HG02798 (cell line): ENCODE data around the gene MET.
"Not testable (repeated sequence)": the region's sequence is repeated elsewhere in the genome, so short reads cannot be mapped to it uniquely, and the experiment has no call there.

Source experiments
- ATAC-seq: cut with Tn5 transposase; IDR thresholded peaks from one replicate; pipeline ENCODE4 v1.9.1; 2021; ENCODE audit warnings: mild to moderate bottlenecking; ENCODE audit not compliant: unreplicated experiment, poor library complexity

The MET gene

DNA sequence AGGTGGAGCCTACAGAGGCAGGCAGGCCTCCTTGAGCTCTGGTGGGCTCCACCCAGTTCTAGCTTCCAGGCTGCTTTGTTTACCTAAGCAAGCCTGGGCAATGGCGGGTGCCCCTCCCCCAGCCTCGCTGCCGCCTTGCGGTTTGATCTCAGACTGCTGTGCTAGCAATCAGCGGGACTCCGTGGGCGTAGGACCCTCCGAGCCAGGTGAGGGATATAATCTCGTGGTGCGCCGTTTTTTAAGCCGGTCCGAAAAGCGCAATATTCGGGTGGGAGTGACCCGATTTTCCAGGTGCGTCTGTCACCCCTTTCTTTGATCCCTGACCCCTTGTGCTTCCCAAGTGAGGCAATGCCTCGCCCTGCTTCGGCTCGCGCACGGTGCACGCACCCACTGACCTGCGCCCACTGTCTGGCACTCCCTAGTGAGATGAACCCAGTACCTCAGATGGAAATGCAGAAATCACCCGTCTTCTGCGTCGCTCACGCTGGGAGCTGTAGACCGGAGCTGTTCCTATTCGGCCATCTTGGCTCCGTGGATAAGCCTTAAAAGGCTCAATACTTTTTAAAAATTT is 52.0 kb downstream of the MET start:
- ATAC-seq = not testable (repeated sequence)

DNA sequence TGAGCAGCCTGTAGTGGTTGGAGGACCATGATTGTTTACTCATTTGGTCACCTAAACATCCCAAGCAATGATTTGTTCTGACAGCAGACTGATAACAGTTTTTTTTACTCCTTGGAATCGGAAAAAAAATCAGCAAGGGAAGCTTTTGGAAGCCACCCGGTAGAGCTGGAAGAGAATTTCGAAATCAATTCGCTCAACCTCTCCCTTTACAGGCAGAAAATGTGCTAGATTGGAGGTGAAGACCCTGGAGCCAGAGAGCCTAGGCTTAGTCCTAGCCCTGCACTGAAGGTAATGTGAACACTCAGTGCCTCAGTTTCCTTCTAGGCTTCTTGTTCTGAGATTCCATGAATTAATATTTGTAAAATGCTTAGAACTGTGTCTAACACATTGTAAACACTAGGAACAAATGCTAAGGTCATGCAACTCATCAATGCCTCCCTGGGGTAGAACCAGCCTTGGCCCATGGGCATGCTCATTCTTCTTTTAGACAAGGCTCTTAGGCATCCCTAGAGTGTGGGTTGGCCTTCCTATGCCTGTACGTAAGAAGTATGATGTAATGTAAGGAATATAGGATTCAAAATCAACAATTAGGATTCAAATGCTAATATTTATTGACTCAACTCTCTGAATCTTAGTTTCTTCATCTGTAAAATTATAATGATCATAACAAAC is 52.7 kb downstream of the MET start:
- ATAC-seq = no peak

- ATAC-seq = no peak
Measured at GRCh38 chr7:116726149-116726548, 54.2 kb downstream of the MET start.

DNA sequence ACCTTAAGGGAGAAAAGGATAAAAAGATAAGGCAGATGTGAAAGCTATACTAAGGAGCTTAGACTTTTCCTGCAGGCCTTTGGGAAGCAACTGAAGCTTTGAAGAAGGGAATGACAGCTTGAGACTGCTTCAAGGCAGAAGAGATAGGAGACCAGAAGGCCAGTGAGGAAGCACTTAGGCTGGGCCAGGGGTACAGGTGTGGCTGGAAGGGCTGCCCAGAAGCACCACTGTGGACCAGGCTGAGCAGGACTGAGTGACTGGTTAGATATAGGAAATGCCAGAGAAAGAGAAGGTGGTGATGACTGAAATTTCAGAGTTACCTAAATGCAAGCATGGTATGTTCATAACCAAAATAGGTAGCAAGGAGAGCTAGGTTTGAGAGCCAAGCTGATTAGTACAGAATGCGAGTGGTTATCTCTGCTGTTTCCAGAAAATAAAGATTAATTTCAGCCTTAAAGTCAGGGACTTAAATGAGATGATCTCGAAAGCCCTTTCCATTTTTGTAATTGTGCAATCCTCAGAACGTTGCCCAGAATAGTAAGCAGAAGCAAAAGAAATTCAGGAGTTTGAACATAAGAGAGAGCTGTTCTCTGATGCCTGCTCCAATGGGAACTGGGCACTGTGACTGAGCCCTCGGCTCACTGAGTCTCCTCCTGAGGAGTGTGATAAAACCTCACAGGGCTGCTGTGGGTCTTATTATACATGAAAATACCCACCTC is 54.9 kb downstream of the MET start:
- no peak for ATAC-seq

- no peak for ATAC-seq
Measured at GRCh38 chr7:116727432-116728009, 55.5 kb downstream of the MET start.

GRCh38 chr7:116728413-116728812 is 56.4 kb downstream of the MET start:
- no peak for ATAC-seq

- no peak for ATAC-seq
Measured at GRCh38 chr7:116730097-116731022, 58.4 kb downstream of the MET start.

DNA sequence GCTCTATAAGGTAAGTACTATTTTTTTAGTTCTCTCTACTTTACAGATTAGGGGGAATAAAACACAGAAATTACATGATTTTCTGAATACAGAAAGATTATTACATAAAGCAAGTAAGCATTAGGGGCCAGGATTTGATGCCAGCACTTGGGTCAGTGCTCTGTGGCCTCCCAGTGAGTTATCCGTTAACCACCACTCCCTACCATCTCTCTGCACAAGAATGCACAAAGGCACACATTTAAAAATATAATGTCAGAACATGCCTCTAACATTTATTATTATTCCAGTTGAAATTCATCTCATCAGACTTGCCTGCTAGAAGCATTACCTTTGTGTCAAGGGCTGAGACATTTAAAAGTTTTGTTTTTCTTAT is 59.0 kb downstream of the MET start:
- ATAC-seq = no peak

GRCh38 chr7:116731445-116732335 is 59.7 kb downstream of the MET start:
- no peak for ATAC-seq

GRCh38 chr7:116732788-116733694 is 61.0 kb downstream of the MET start:
- no peak for ATAC-seq

GRCh38 chr7:116733924-116734580 is 62.1 kb downstream of the MET start:
- no peak for ATAC-seq

- ATAC-seq = no peak
Measured at GRCh38 chr7:116734710-116735109, 62.7 kb downstream of the MET start.

DNA sequence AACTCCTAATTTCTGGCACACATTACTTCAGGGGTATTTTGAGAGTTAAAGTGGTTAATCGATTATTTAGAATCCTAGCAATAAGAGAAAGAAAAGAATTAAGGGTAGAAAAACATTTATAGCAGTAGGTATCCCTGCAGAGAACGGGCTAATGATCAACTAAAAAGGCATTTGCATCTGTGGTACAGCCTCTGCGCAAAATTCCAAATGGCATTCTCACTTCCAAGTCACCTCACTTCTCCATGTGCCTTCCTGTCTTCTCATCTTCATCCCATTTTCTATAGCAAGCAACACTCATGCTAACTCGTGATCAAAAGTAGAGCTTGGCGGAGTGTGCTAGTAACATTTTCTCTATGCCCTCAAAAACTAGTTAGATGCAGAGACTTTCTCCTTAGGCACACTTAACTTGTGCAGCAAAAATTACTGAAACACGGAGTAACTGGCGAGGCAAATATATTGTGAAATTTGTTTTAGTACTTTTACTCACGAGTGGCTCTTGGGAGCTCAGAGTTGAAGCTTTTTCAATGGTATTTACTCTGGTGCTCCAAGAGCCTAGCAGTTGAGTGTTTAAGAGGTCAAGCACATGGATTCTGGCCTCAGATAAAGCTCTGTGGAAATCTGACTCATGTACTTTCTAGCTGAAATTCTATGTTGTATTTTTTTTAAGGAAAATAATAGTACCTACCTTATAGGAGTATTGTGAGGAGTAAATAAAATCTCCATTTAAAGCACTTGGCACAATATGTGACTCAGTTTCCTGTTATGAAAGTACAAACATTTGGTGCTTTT is 65.1 kb downstream of the MET start:
- ATAC-seq = no peak

DNA sequence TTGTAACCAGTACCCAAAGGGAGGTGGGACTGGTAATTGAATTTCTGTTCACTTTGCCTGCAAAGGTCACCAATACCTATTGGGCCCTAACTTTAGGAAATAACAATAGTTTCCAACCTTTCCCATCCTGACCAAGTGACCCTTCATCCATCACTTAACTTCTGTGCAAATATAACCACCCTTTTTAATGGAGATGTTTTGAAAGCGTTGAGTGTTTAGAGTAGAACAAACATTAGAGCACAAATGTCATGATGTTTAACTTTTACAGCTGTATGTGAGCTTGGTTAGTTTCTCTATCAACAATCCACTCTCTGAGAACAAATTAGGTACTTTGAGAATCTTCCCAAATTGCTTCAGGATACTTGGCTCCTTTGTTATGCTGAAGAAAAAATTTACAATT is 66.4 kb downstream of the MET start:
- ATAC-seq = no peak

DNA sequence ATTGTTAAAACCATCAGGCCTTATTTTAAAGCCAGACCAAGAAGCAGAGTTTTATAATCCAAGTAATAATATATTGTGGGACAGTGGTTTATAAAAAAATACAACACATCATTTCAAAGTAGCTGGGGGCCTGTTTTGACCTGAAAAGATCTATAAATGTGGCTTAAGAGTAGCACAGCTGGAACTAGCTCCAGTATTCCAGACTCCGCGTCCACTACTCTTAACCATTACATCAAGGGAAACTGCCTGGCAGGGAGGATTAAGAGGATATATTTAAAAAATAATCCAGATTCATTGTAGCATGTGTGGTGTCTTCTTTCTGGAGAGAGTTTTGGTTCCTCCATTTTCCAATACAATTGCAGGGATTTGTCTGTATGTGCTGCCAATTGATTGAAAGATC is 67.3 kb downstream of the MET start:
- ATAC-seq = no peak

DNA sequence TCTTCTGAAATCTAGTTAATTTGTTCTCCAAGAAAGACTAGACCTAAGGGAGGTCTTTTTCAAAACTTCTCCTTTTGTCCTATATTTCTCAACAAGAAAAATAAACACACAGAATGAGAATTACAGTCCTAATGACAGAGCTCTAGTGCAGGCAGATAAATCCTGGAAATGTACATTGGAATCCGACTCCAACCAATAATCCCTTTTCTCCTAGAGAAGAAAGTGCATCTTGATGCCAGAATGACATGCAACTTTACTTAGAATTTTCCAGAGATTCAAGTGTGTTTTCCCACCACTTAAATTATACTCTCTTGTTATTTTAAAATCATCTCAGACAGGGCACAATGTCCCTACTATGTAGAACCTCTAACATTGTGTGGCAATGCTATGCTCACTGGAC is 68.2 kb downstream of the MET start:
- no peak for ATAC-seq

DNA sequence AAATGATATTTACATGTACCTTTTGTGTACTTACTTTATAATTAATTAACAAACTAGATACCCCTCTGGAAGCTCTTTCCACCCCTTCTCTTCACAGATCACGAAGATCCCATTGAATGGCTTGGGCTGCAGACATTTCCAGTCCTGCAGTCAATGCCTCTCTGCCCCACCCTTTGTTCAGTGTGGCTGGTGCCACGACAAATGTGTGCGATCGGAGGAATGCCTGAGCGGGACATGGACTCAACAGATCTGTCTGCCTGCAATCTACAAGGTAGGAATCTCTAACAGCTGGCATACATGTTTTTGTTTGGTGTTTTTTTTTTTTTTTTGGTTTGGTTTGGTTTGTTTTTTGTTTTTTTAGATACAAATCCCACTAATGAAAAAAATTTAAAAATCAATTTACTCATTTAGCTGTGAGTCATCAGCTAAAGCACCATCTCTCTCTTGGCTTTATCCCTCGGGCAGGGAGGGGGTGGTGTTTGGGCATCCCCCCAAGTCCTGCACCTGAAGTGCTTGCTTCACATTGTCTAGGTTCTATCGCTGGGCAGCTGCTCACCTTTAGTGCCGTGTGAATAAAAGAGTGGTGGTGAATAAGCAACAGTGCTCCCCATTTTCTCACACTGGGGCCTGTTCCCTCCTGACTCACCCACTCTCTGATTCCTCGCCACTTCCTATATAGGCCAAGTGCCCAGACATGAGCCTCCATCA is 68.9 kb downstream of the MET start:
- ATAC-seq = no peak
